ENCODE data around the gene FAM163B.

GRCh38 chr9:133542002-133542401 is 67.2 kb downstream of the FAM163B start:
- TF ChIP-seq EP300 (IDR thresholded peaks at IDR 0.05): no peak
- no peak for TF ChIP-seq CTCF (IDR thresholded peaks at IDR 0.05)
- no peak for TF ChIP-seq POLR2AphosphoS5 (IDR thresholded peaks at IDR 0.05)
- TF ChIP-seq POLR2A (IDR thresholded peaks at IDR 0.05; ENCODE audit: low read depth): no peak
